Measurements from ENCODE around the gene GNPNAT1. TPM values are rescaled to one million over a fixed set of nuclear protein-coding genes. Genes with fewer than 3 reads are reported as not detected.

The GNPNAT1 gene
- total and polyA plus RNA-seq, 2 donors (not counting 1 experiment from before 2014, with no cell fraction given): 2.1 to 7.8 TPM

DNA sequence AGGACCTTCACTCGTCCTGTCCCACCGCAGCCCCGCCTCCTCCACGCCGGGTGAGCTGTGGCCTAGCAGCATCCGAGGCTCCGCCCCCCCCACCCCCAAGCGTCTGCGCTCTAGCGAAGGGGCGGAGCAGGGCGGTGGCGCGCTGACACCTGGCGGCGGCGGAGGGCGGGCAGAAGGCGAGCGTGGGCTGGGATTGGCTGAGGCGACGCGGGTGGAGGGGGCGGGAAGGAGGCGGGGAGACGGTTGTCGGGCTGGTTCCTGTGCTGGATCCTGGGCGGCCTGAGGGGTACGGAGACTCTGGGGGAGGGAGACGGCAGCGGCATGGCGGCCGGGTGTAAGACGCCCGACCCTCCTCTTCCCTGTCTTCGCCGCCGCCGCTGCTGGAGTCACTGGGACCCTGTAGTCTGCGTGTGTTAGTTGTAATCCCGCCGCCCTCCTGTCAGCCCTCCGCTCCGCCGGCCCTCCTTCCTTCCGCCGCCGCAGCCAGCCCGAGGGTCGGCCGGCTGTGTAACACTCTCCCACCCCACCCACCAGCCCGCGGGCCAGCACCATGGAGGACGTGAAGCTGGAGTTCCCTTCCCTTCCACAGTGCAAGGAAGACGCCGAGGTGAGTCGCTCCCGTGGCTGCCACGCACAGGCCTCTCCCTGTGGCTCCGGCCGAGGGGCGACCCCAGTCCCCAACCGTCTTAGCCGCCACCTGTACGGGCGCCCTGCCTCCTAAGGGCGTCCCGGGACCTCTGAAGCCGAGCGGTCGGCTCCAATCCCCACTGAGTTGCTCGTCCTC lies 61.3 kb downstream of the GNPNAT1 start, which contains the start of gene STYX:
Gene STYX, plus strand, starts transcription at position 242 of the 784 bp plus-strand sequence. Its CDS starts 309 bp downstream, at position 551.
- Mint-ChIP-seq H3K4me1 (peaks cover 41% of the 10 kb centered on the region), H3K9me3 (ENCODE audit: insufficient read depth) (no peaks in the 10 kb centered on the region), H3K27me3 (no peaks in the 10 kb centered on the region), H3K27ac (peak within 1 kb of the TSS; percentile 93), H3K4me3 (peak within 1 kb of the TSS; percentile 93)
- ChIA-PET POLR2A (interaction anchor here (0.9 to 1.4 kb wide), 4 partner anchors 12 to 61 kb away, joined by 3 to 7 read pairs (median 3); no protein-coding TSS in a partner anchor), CTCF (interaction anchor here (1.5 to 2.2 kb wide), 2 partner anchors 12 to 13 kb away, joined by 5 to 17 read pairs; no protein-coding TSS in a partner anchor)
- peak within 1 kb of the TSS; percentile 86 for H3K9ac ChIP-seq (ENCODE audit: low read length)
- H2AFZ ChIP-seq (ENCODE audit: insufficient read depth, low read depth, low read length, poor library complexity, severe bottlenecking): peak within 1 kb of the TSS; percentile 98
- peaks cover 3 to 27% of the 10 kb centered on the region in 2 experiments for H3K36me3 ChIP-seq (replicated peaks in 1 of 2; ENCODE audit: control extremely low read depth in 1 of 2, control insufficient read depth in 1 of 2, extremely low read depth in 1 of 2, insufficient read depth in 2 of 2, low read length in 1 of 2)
- peak within 1 kb of the TSS; percentile 85 for H3K4me2 ChIP-seq (replicated peaks; ENCODE audit: low read depth, low read length, poor library complexity, severe bottlenecking)
- H4K20me1 ChIP-seq (ENCODE audit: control insufficient read depth, insufficient read depth, low read length, poor library complexity, severe bottlenecking): no peaks in the 10 kb centered on the region
- H3K27ac ChIP-seq (ENCODE audit: low read length in 2 of 2): peak within 1 kb of the TSS; percentile 73 to 87
- H3K79me2 ChIP-seq (ENCODE audit: control insufficient read depth, insufficient read depth, low read length): peaks cover 70% of the 10 kb centered on the region
- peaks cover 14 to 16% of the 10 kb centered on the region in 2 donors for H3K4me1 ChIP-seq (ENCODE audit: control insufficient read depth in 2 of 2, insufficient read depth in 2 of 2, low read length in 2 of 2)
- H3K9me3 ChIP-seq (ENCODE audit: control extremely low read depth in 1 of 3, control insufficient read depth in 2 of 3, insufficient read depth in 1 of 3, low read length in 2 of 3): no peaks in the 10 kb centered on the region
- DNase-seq (peak; percentile 98), ATAC-seq (ENCODE audit: low read depth) (peak; percentile 96)
- H3K27me3 ChIP-seq (replicated peaks in 1 of 4; ENCODE audit: control extremely low read depth in 1 of 4, control insufficient read depth in 3 of 4, insufficient read depth in 4 of 4, low read length in 3 of 4): no peaks in the 10 kb centered on the region
- peak within 1 kb of the TSS; percentile 75 to 99 (median 84) for H3K4me3 ChIP-seq (ENCODE audit: control extremely low read depth in 1 of 5, extremely low read depth in 1 of 5, insufficient read depth in 1 of 5, low read depth in 2 of 5, low read length in 4 of 5)
- WGBS (ENCODE audit: insufficient coverage): under 1% methylated on average over 56 of the region's 72 CpGs
- TF ChIP-seq, protein P1, sequence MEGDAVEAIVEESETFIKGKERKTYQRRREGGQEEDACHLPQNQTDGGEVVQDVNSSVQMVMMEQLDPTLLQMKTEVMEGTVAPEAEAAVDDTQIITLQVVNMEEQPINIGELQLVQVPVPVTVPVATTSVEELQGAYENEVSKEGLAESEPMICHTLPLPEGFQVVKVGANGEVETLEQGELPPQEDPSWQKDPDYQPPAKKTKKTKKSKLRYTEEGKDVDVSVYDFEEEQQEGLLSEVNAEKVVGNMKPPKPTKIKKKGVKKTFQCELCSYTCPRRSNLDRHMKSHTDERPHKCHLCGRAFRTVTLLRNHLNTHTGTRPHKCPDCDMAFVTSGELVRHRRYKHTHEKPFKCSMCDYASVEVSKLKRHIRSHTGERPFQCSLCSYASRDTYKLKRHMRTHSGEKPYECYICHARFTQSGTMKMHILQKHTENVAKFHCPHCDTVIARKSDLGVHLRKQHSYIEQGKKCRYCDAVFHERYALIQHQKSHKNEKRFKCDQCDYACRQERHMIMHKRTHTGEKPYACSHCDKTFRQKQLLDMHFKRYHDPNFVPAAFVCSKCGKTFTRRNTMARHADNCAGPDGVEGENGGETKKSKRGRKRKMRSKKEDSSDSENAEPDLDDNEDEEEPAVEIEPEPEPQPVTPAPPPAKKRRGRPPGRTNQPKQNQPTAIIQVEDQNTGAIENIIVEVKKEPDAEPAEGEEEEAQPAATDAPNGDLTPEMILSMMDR (IDR thresholded peaks at IDR 0.05): no peak
- TF ChIP-seq EZH2 (IDR thresholded peaks at IDR 0.05; ENCODE audit: borderline replicate concordance, insufficient read depth, low read depth, low read length, poor library complexity, severe bottlenecking): no peak
- intact Hi-C loops (cut with micrococcal nuclease): loop anchor here (1.0 to 5.0 kb wide), 8 partner anchors 12 to 1635 kb away; partner anchors contain the start of genes ERO1A, GNPNAT1, GPR137C and PSMC6

Measured in B cell (primary cell).